HG02981 (cell line): ENCODE measurements around the gene SHMT1.
"Not testable (repeated sequence)": the region's sequence is repeated elsewhere in the genome, so short reads cannot be mapped to it uniquely, and the experiment has no call there.

ENCODE experiments used
- ATAC-seq: cut with Tn5 transposase; IDR thresholded peaks from one replicate; pipeline ENCODE4 v1.9.1; 2021; ENCODE audit warnings: mild to moderate bottlenecking, moderate library complexity; ENCODE audit not compliant: unreplicated experiment

The SHMT1 gene

DNA sequence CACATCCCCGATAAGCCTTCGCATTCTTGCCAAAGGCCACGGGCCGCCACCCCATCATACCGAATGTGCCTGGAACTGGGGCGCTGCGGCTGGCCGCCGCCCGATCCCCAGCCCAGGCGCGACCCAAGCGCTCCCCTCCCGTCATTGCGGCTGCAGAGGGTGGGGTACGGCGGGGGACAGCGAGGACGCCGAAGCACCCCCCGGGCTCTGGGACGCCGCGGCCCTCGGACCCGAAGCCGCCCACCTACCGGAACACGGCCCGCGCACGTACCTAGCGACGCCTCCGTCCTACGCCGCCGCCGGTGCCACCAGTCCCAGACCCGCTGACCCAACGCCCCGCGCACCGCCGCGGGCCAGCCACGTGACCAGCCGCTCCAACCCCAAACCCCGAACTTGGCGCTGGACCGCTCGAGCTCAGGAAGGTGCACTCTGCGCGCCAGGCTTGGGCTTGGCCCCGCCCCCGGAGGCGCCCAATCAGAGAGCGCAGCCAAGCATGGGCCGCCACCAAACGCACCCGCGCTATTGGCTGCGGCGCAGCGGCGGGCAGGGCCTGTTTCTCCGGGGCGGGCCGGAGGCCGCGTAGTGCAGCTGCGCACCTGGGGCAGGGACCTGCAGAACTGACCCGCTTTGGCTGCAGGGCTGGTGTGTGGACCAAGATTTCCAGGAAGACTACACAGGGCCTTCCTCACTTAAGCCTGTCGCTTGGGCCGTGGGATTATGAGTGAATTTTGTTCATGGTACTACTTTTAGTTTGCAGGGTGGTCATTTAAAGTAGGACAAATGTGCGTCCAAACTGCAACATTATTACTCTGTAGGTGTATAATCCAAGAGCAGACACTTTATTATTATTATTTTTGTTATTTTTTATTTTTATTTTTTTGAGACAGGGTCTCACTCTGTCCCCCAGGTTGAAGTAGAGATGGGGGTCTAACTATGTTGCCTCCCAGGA, at the start of gene SHMT1:
Gene SHMT1, minus strand, starts transcription at position 450 of the 949 bp plus-strand sequence. CDS start 7,569 bp downstream, outside the sequence.
- ATAC-seq, result peak; percentile 98

GRCh38 chr17:18412001-18412538, 48.7 kb upstream of the SHMT1 start:
- peak; percentile 56 for ATAC-seq

DNA sequence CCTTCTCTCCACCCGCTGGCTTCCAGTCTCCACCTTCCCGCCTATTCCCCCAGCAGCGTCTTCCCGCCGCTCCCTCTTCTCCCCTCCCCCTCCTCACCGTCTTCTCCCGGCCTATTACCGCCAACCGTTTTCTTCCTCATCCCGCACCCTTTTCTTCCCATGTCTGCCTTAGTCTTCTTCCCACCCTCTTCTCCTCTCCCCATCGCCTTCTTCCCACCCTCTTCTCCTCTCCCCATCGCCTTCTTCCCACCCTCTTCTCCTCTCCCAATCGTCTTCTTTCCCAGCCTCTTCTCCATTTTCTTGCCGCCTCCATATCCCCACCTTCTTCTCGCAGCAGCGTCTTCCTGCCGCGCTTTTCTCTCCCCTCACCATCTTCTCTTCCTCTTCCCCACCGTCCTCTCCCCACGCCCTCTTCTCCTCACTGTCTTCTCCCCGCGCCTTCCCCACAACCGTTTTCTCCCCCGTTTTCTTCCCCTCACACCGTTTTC, 48.1 kb upstream of the SHMT1 start:
- not testable (repeated sequence) for ATAC-seq

GRCh38 chr17:18410736-18411135, 47.4 kb upstream of the SHMT1 start:
- not testable (repeated sequence) for ATAC-seq

DNA sequence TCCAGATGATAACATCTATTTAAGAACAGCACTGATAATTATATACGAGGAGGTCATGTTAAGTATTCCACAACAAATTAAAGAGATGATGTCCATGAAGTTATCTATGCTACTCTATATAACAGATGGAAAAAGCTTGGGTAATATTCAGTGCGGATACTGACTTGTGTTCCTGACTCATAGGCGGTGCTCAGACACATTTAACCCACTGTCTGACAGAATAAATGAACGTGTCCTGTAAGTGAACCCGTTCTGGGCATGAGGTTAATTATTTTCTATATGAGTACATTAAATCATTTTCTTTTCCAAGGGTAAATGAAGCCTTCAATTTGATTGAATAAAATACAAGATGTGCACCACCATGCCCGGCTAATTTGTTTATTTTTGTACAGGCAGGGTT, 46.0 kb upstream of the SHMT1 start:
- ATAC-seq, result not testable (repeated sequence)

DNA sequence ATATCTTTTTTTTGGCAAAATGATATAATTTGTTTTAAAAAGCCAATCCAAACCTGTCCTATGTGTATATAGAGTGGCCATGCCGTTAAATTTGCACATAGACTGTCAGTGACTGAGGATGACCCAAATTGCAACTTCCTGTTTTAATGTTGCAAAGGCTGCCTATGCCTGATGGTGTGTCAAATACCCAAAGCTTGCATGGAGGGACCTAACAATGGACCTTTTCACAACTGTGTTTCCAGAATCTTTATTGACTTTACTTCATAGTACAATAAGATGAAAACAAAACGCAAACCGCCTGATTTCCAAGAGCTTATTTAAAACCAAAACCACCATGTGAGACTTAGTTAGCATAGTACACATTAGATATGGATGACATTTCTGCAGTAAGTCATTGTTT, 45.6 kb upstream of the SHMT1 start:
- not testable (repeated sequence) for ATAC-seq

DNA sequence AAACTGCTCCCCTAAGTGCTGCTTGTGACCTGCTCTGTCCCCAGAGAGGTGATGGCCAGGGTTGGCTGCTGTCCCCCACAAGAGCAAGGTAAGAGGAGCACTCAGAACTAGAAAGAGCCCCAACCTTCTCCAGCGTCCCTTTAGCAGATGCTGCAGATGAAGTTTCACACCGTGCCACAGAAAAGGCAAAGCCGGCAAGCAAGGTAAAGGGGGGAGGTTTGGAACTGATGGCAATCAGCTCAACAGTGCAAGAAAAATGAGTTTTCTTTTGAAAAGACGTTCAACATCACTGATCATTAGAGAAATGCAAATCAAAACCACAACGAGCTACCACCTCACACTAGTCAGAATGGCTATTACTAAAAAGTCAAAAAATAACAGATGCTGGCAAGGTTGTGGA, 40.3 kb upstream of the SHMT1 start:
- ATAC-seq, result peak; percentile 74

GRCh38 chr17:18403166-18403565, 39.8 kb upstream of the SHMT1 start:
- ATAC-seq, result not testable (repeated sequence)

- not testable (repeated sequence) for ATAC-seq
Observed at GRCh38 chr17:18401872-18402590, 38.7 kb upstream of the SHMT1 start.

DNA sequence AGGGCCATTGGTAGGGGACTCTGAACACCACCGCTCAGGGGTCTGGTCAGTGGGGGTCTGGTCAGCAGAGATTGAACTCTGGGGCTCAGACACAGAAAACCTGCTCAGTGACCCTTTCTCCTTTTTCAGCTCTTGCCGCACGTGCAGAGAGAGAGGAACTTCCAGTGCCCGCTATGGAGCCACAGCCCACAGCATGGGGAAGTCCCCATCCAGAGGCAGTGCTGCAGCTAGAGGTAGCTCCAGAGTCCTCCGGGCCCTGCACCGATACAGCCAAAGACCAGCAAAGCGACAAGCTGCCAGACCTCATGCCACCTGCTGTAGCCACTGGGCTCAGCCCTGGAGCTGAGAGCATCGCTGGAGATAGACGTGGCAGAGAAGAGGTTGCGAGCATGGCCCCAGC, 25.4 kb upstream of the SHMT1 start:
- ATAC-seq, result not testable (repeated sequence)

GRCh38 chr17:18388266-18388665, 24.9 kb upstream of the SHMT1 start:
- ATAC-seq, result not testable (repeated sequence)

DNA sequence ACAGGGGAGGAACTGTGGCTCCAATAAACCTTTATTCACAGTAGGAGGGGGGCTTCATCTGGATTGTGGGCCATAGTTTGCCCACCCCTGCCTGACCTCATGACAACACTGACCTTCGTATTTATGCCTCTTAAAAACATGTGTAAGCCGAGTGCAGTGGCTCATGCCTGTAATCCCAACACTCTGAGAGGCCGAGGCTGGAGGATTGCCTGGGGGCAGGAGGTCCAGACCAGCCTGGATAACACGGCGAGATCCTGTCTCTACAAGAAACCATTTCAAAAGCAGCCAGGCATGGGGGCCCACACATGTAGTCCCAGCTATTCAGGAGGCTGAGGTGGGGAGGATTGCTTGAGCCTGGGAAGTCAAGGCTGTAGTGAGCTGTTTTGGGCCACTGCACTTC, 24.2 kb upstream of the SHMT1 start:
- ATAC-seq, result not testable (repeated sequence)

DNA sequence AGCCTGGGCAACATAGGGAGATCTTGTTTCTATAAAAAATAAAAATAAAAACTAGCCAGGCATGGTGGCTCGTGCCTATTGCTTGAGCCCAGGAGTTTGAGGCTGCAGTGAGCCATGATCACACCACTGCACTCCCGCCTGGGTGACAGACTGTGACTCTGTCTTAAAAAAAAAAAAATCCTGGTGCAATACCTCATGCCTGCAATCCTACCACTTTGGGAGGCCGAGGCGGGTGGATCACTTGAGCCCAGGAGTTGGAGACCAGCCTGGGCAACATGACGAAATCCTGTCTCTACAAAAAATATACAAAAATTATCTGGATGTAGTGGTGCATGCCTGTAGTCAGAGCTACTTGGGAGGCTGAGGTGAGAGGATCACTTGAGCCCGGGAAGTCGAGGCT, 20.9 kb upstream of the SHMT1 start:
- not testable (repeated sequence) for ATAC-seq

DNA sequence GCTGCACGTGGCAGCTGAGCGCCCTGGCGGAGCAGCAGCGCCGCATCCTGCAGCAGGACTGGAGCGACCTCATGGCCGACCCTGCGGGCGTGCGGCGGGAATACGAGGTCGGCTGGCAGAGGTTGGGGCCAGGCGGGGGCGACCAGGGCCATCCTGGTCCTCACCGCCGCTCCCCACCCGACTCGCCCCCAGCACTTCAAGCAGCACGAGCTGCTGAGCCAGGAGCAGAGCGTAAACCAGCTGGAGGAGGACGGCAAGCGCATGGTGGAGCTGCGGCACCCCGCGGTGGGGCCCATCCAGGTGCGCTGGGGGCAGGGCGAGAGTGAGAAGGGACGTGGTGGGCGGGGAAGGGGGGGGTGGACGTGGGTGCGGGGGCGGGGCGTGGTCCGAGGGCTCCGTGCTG, 19.7 kb upstream of the SHMT1 start:
- ATAC-seq, result not testable (repeated sequence)

GRCh38 chr17:18382441-18383078, 19.2 kb upstream of the SHMT1 start:
- no peak for ATAC-seq

DNA sequence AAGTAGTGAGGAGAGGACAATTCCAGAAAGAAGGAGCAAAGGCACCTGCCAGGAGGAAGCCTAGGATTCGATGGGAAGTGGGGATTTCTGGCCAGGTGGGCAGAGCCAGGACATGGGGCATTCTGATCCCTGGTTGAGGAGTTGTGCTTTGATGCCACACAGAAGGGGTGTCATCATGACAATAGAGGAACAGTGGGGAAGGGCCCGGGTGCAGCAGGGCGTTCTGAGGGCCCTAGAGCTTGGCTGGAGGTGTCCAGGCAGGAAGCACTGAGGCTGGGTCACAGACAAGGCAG, 18.5 kb upstream of the SHMT1 start:
- ATAC-seq, result no peak

- no peak for ATAC-seq
Observed at GRCh38 chr17:18381158-18381952, 18.0 kb upstream of the SHMT1 start.

GRCh38 chr17:18380471-18381157, 17.3 kb upstream of the SHMT1 start:
- no peak for ATAC-seq

DNA sequence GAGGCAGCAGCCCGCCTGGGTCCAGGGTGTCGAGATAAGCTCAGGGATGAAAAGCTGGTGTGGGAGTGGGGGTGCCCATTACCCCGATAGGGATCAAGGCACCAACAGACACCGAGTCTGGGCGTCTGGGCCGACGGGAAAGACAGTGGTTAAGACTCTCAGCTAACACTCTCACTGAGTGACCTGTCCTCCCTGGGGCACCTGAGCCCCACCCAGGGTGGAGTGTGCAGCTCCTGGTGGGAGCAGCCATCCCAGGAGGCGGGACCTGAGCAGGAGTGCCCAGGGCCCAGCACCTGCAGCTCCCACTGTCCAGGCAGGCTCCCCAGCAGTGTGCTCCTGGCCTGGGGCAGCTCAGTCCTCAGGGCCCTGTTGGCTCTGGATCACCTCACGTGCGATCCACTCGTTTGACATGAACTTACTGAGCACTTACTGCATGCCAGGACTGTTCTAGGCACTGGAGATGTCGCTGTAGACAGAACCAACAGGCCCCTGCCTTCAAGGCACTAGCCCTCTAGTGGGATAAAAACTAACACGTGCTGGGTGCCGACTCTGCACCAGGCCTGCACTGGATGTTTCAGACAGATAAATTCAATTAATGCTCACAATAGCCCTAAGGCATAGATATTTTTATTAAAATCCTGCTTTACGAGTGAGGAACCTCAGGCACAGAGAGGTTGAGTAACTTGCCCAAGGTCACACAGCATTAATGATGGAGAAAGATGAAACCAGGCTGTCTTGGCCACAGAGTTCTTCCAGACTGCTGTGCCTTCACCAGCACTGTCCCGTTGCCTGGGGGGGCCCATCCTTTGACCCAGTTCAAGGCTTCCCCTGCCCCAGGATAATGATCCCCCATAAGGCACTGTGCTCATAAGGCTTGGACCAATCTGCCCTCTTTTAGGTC, 16.1 kb upstream of the SHMT1 start:
- no peak for ATAC-seq
